Parathyroid adenoma (tissue), 2 donors: Measurements from ENCODE around the gene MYOF.

ENCODE experiments used
- H2AFZ ChIP-seq: fragments of 300-600 bp; sonication (generic); one replicate; pipeline ENCODE4 v1.7.0; 2017; ENCODE audit warnings: antibody characterized with exemption, mild to moderate bottlenecking
- H3K27ac ChIP-seq: fragments of 300-600 bp; sonication (generic); one replicate; pipeline ENCODE4 v1.7.0; 2017
- H3K27me3 ChIP-seq: fragments of 300-600 bp; sonication (generic); one replicate; pipeline ENCODE4 v1.7.0; 2017; ENCODE audit warnings: low read length; ENCODE audit not compliant: control insufficient read depth, insufficient read depth
- H3K36me3 ChIP-seq: fragments of 300-600 bp; sonication (generic); one replicate; pipeline ENCODE4 v1.7.0; 2017; ENCODE audit warnings: low read length; ENCODE audit not compliant: control insufficient read depth, insufficient read depth
- H3K4me1 ChIP-seq: fragments of 300-600 bp; sonication (generic); one replicate; pipeline ENCODE4 v1.7.0; 2017; ENCODE audit warnings: control low read depth
- H3K4me2 ChIP-seq: fragments of 300-600 bp; sonication (generic); one replicate; pipeline ENCODE4 v1.7.0; 2017; ENCODE audit warnings: low read length
- H3K4me3 ChIP-seq: fragments of 300-600 bp; sonication (generic); one replicate; pipeline ENCODE4 v1.7.0; 2017; ENCODE audit warnings: low read depth, low read length
- H3K79me2 ChIP-seq: fragments of 300-600 bp; sonication (generic); one replicate; pipeline ENCODE4 v1.7.0; 2017; ENCODE audit warnings: control low read depth
- H3K9ac ChIP-seq: fragments of 300-600 bp; sonication (generic); one replicate; pipeline ENCODE4 v1.7.0; 2017; ENCODE audit warnings: mild to moderate bottlenecking
- H3K9me3 ChIP-seq: fragments of 300-600 bp; sonication (generic); one replicate; pipeline ENCODE4 v1.7.0; 2017; ENCODE audit warnings: low read length; ENCODE audit not compliant: control insufficient read depth
- TF ChIP-seq, protein P1 (sequence below): fragments of 300-600 bp; sonication (generic); IDR thresholded peaks from one replicate; pipeline ENCODE4 v1.7.0; 2017; ENCODE audit warnings: antibody characterized with exemption, mild to moderate bottlenecking
- donor health status: primary hyperparathyroidism.

The MYOF gene

DNA sequence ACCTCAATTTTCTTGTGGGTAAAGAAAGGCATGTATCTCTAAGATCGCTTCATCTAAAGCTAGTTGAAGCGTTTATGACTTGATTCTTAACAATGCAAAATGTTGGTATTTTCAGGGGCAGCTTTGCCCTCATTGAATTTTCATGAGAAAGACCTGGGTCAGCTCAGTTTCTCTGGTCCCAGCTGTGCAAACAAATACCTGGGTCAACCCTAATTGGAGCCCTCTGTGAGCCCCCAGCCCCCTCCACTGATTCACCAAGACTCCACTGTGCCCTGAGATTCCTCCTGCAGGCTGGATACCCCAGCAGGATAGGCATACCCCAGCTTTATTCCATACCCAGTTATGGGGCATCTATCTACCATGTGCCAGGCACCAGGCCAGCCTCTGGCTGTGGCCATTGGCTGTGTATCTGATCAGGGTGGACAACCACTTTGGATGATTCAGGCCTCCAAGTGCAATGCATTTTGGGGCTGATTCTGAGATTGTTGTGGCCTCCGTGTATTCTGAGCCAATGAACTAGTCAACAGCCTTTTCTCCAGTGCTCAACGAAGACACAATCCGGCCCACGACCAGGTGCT, 201.9 kb downstream of the MYOF start:
- no peaks in the 10 kb centered on the region for H3K9me3 ChIP-seq
- no peak overlapping the region for H3K4me3 ChIP-seq
- H3K27me3 ChIP-seq: no peaks in the 10 kb centered on the region
- H3K27ac ChIP-seq: no peak overlapping the region
- no peak overlapping the region for H3K9ac ChIP-seq
- H3K79me2 ChIP-seq: no peaks in the 10 kb centered on the region
- TF ChIP-seq, protein P1, sequence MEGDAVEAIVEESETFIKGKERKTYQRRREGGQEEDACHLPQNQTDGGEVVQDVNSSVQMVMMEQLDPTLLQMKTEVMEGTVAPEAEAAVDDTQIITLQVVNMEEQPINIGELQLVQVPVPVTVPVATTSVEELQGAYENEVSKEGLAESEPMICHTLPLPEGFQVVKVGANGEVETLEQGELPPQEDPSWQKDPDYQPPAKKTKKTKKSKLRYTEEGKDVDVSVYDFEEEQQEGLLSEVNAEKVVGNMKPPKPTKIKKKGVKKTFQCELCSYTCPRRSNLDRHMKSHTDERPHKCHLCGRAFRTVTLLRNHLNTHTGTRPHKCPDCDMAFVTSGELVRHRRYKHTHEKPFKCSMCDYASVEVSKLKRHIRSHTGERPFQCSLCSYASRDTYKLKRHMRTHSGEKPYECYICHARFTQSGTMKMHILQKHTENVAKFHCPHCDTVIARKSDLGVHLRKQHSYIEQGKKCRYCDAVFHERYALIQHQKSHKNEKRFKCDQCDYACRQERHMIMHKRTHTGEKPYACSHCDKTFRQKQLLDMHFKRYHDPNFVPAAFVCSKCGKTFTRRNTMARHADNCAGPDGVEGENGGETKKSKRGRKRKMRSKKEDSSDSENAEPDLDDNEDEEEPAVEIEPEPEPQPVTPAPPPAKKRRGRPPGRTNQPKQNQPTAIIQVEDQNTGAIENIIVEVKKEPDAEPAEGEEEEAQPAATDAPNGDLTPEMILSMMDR: no peak
- H3K36me3 ChIP-seq: no peaks in the 10 kb centered on the region
- H3K4me1 ChIP-seq: no peaks in the 10 kb centered on the region
- H3K4me2 ChIP-seq: no peak overlapping the region
- no peak overlapping the region for H2AFZ ChIP-seq

GRCh38 chr10:93277360-93277759, 204.8 kb downstream of the MYOF start:
- Histone ChIP-seq H3K4me1 (no peaks in the 10 kb centered on the region), H2AFZ (no peak overlapping the region), H3K36me3 (no peaks in the 10 kb centered on the region), H3K9ac (no peak overlapping the region), H3K27me3 (no peaks in the 10 kb centered on the region), H3K27ac (no peak overlapping the region), H3K79me2 (no peaks in the 10 kb centered on the region), H3K4me2 (no peak overlapping the region), H3K9me3 (no peaks in the 10 kb centered on the region), H3K4me3 (no peak overlapping the region)
- TF ChIP-seq, protein P1: no peak

- Histone ChIP-seq H3K9me3 (no peaks in the 10 kb centered on the region), H3K4me3 (no peak overlapping the region), H3K9ac (no peak overlapping the region), H3K27me3 (no peaks in the 10 kb centered on the region), H2AFZ (no peak overlapping the region), H3K79me2 (no peaks in the 10 kb centered on the region), H3K27ac (no peak overlapping the region), H3K36me3 (no peaks in the 10 kb centered on the region), H3K4me2 (no peak overlapping the region), H3K4me1 (no peaks in the 10 kb centered on the region)
- TF ChIP-seq, protein P1: no peak
Measured at GRCh38 chr10:93274419-93274818, 207.7 kb downstream of the MYOF start.

DNA sequence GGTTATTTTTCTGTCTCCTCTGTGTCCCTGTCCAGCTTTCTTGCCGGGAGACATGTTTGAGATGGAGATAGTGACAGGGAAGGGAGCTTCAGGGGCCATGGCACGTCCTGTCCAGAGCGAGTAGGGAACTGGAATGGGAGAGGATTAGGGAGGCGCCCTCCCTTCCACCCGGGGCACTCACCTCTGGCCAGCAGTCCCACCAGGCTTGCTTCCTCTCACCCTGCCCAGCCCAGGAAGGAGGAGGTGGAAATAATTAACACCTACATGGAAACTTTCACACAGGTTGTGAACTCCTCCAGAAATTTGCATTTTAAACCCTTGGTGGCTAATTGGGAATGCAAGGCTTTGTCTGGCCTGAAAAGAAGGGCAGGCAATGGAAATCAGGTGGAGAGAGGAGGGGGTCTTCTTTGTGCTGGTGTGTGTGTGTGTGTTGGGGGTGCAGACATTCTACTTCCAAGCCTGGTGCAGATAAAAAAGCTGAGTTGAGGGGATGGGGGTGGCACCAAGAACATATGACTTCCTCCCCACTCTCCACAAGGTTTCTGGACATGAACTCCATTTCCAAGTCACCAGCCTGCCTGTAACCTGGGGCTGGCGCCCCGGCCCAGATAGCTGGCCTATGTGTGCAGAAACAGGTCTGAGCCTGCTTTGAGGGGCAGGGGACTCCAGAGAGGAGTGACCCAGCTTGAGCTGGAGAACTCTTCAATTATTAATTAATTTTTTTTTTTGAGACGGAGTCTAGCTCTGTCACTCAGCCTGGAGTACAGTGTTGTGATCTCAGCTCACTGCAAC, 209.1 kb downstream of the MYOF start:
- no peaks in the 10 kb centered on the region for H3K9me3 ChIP-seq
- no peak overlapping the region for H3K9ac ChIP-seq
- no peak overlapping the region for H3K27ac ChIP-seq
- TF ChIP-seq, protein P1: no peak
- H3K4me1 ChIP-seq: no peaks in the 10 kb centered on the region
- H3K27me3 ChIP-seq: no peaks in the 10 kb centered on the region
- H3K4me3 ChIP-seq: no peak overlapping the region
- no peak overlapping the region for H2AFZ ChIP-seq
- no peaks in the 10 kb centered on the region for H3K79me2 ChIP-seq
- H3K4me2 ChIP-seq: no peak overlapping the region
- H3K36me3 ChIP-seq: no peaks in the 10 kb centered on the region
